SK-N-SH (cell line): ENCODE data around the gene HAAO. TPM values are rescaled to one million over a fixed set of nuclear protein-coding genes. Genes with fewer than 3 reads are reported as not detected.

Experiments used
- CTCF ChIA-PET: fragments of 300-600, 350-600 bp; formaldehyde crosslinking; extraction: SDS; loops from one replicate; lab custom pipeline; 2021; lab: Yijun Ruan, JAX
- POLR2A ChIA-PET: fragments of 350-600 bp; sonication (Branson Sonifier 250); formaldehyde crosslinking; extraction: SDS; loops from one replicate; lab custom pipeline; 2020; ENCODE audit warnings: antibody characterized with exemption, inconsistent platforms; lab: Yijun Ruan, JAX
- DNase-seq: peaks from one replicate; pipeline ENCODE4 v3.0.0; 2012
- H2AFZ ChIP-seq: fragments of 200-600 bp; sonication (generic); 2 replicates; pipeline ENCODE4 v1.8.1; 2016; ENCODE audit warnings: antibody characterized with exemption, mild to moderate bottlenecking, low read depth
- H3F3A ChIP-seq: fragments of 200-600 bp; sonication (generic); replicated peaks from 2 replicates; pipeline ENCODE3; 2016; ENCODE audit warnings: antibody characterized with exemption, mild to moderate bottlenecking; ENCODE audit not compliant: insufficient read depth
- H3K27ac ChIP-seq, 2 experiments: fragments of 200-500 bp in 1 of 2; fragments of 200-600 bp in 1 of 2; sonication (Bioruptor generic) in 1 of 2; sonication (generic), shearing (Covaris generic) in 1 of 2; 2 replicates each; pipeline versions ENCODE4 v1.5.1 to v1.6.1; 2014 to 2016; ENCODE audit warnings: low read depth in 2 of 2, inconsistent platforms in 1 of 2, low read length in 1 of 2, mild to moderate bottlenecking in 1 of 2, mixed read lengths in 1 of 2
- H3K27me3 ChIP-seq: fragments of 200-600 bp; sonication (generic), shearing (Covaris generic); 2 replicates; pipeline ENCODE4 v1.6.1; 2016; ENCODE audit warnings: mixed run types; ENCODE audit not compliant: insufficient read depth
- H3K36me3 ChIP-seq, 2 experiments: fragments of 200-500 bp in 1 of 2; fragments of 200-600 bp in 1 of 2; sonication (Bioruptor generic) in 1 of 2; sonication (generic) in 1 of 2; replicated peaks in 1 of 2; 2 replicates each; pipeline versions ENCODE3 to v1.5.1; 2014 to 2016; ENCODE audit warnings: low read length in 1 of 2, mild to moderate bottlenecking in 1 of 2; ENCODE audit not compliant: insufficient read depth in 2 of 2, control insufficient read depth in 1 of 2
- H3K4me1 ChIP-seq, 2 experiments: fragments of 200-500 bp in 1 of 2; fragments of 200-600 bp in 1 of 2; sonication (Bioruptor generic) in 1 of 2; sonication (generic), shearing (Covaris generic) in 1 of 2; 2 replicates each; pipeline versions ENCODE4 v1.5.1 to v1.6.1; 2014 to 2016; ENCODE audit warnings: low read depth in 1 of 2, low read length in 1 of 2, mixed run types in 1 of 2; ENCODE audit not compliant: insufficient read depth in 2 of 2, control insufficient read depth in 1 of 2
- H3K4me2 ChIP-seq: fragments of 200-600 bp; sonication (generic), shearing (Covaris generic); 2 replicates; pipeline ENCODE4 v1.6.1; 2017; ENCODE audit warnings: mixed run types
- H3K4me3 ChIP-seq, 2 experiments: fragments of 200-500 bp in 1 of 2; fragments of 200-600 bp in 1 of 2; sonication (Bioruptor generic) in 1 of 2; sonication (generic), shearing (Covaris generic) in 1 of 2; 2 replicates each; pipeline versions ENCODE4 v1.5.1 to v1.8.1; 2014 to 2016; ENCODE audit warnings: low read depth in 2 of 2, inconsistent platforms in 1 of 2, low read length in 1 of 2, mild to moderate bottlenecking in 1 of 2, mixed read lengths in 1 of 2, moderate library complexity in 1 of 2
- H3K79me2 ChIP-seq: fragments of 200-600 bp; sonication (generic); 2 replicates; pipeline ENCODE4 v1.8.1; 2017; ENCODE audit warnings: mild to moderate bottlenecking; ENCODE audit not compliant: insufficient read depth
- H3K9ac ChIP-seq: fragments of 200-600 bp; sonication (generic); 2 replicates; pipeline ENCODE4 v1.6.1; 2017; ENCODE audit warnings: mixed run types
- H3K9me2 ChIP-seq: fragments of 200-600 bp; sonication (generic); 2 replicates; pipeline ENCODE4 v1.6.1; 2017; ENCODE audit warnings: mixed run types
- H3K9me3 ChIP-seq: fragments of 200-600 bp; sonication (generic); 2 replicates; pipeline ENCODE4 v1.6.1; 2017; ENCODE audit warnings: mixed run types, mild to moderate bottlenecking, moderate library complexity
- H4K20me1 ChIP-seq: fragments of 200-600 bp; sonication (generic); 2 replicates; pipeline ENCODE4 v1.6.1; 2017; ENCODE audit warnings: mild to moderate bottlenecking, mixed run types; ENCODE audit not compliant: insufficient read depth
- EZH2phosphoT487 ChIP-seq: fragments of 200-600 bp; sonication (generic); IDR thresholded peaks from 2 replicates; pipeline ENCODE4 v1.6.1; 2017; ENCODE audit warnings: low read depth, mixed run types, mild to moderate bottlenecking, antibody characterized with exemption, moderate library complexity, borderline replicate concordance
- FOSL2 ChIP-seq: IDR thresholded peaks from 2 replicates; pipeline ENCODE4 v1.4.0; 2012; ENCODE audit warnings: low read depth, mild to moderate bottlenecking, moderate library complexity, borderline replicate concordance
- FOXM1 ChIP-seq: IDR thresholded peaks from 2 replicates; pipeline ENCODE4 v1.4.0; 2012; ENCODE audit warnings: low read depth, mild to moderate bottlenecking
- PBX3 ChIP-seq: IDR thresholded peaks from 2 replicates; pipeline ENCODE4; 2012
- RAD21 ChIP-seq: IDR thresholded peaks from 2 replicates; pipeline ENCODE4 v1.6.1; 2012; ENCODE audit warnings: mild to moderate bottlenecking, low read length
- SIN3A ChIP-seq: IDR thresholded peaks from 2 replicates; pipeline ENCODE4 v1.6.1; 2012; ENCODE audit warnings: low read depth, mild to moderate bottlenecking, low read length, moderate library complexity, borderline replicate concordance
- TAF1 ChIP-seq: IDR thresholded peaks from 2 replicates; pipeline ENCODE4 v1.6.1; 2012; ENCODE audit warnings: low read depth, mild to moderate bottlenecking, low read length, moderate library complexity, borderline replicate concordance
- TEAD4 ChIP-seq: IDR thresholded peaks from 2 replicates; pipeline ENCODE4 v1.4.0; 2012; ENCODE audit warnings: mild to moderate bottlenecking, borderline replicate concordance; ENCODE audit not compliant: insufficient read depth
- USF2 ChIP-seq: fragments of 150-350 bp; IDR thresholded peaks from 2 replicates; pipeline ENCODE4 v1.6.1; 2017; ENCODE audit warnings: antibody characterized with exemption, low read length, low read depth, borderline replicate concordance
- YY1 ChIP-seq: IDR thresholded peaks from 2 replicates; pipeline ENCODE4 v1.4.0; 2012; ENCODE audit warnings: low read depth, mild to moderate bottlenecking
- ZBTB33 ChIP-seq: IDR thresholded peaks from 2 replicates; pipeline ENCODE4 v1.4.0; 2012; ENCODE audit warnings: low read depth, borderline replicate concordance
- WGBS: methylation state at CpG from one replicate; pipeline ENCODE4 v1.1.6; 2017; ENCODE audit warnings: low lambda C conversion rate; 5-methylcytosine and 5-hydroxymethylcytosine counted together
- polyA plus RNA-seq, 3 experiments: library from polyadenylated mRNA; depleted of rRNA; stranded (reverse); fragments of >200 nt; gene quantifications; 2 replicates each; pipeline ENCODE4 v1.2.3, GENCODE V29; 2012
- TF ChIP-seq, protein P1 (sequence below): IDR thresholded peaks from 2 replicates; pipeline ENCODE4 v1.6.1; 2012; ENCODE audit warnings: mild to moderate bottlenecking, low read depth, low read length, moderate library complexity
- TF ChIP-seq, protein P2 (sequence below): fragments of 200-600 bp; sonication (generic); IDR thresholded peaks from 2 replicates; pipeline ENCODE4 v1.6.1; 2017; ENCODE audit warnings: antibody characterized with exemption, mild to moderate bottlenecking, moderate library complexity

Gene HAAO
- polyA plus RNA-seq, 1 of the 3 experiments (the other 2 are of a cell fraction): not detected

DNA sequence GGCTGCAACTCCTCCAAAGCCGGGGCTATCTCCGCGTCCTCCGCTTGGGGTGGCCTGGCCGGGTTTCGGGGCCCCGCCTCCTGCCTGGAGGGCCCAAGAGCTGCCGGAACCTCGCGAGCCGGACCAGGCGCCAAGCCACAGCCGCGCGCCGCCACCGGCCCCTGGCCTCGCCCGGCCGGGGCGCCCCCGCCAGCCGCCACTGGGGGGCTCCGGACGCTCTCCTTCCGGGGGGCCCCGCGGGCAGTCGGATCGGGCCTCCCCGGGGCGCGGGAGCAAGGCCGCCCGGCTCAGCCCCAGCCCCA is 17.4 kb upstream of the HAAO start (continued):
- TF ChIP-seq, protein P1, sequence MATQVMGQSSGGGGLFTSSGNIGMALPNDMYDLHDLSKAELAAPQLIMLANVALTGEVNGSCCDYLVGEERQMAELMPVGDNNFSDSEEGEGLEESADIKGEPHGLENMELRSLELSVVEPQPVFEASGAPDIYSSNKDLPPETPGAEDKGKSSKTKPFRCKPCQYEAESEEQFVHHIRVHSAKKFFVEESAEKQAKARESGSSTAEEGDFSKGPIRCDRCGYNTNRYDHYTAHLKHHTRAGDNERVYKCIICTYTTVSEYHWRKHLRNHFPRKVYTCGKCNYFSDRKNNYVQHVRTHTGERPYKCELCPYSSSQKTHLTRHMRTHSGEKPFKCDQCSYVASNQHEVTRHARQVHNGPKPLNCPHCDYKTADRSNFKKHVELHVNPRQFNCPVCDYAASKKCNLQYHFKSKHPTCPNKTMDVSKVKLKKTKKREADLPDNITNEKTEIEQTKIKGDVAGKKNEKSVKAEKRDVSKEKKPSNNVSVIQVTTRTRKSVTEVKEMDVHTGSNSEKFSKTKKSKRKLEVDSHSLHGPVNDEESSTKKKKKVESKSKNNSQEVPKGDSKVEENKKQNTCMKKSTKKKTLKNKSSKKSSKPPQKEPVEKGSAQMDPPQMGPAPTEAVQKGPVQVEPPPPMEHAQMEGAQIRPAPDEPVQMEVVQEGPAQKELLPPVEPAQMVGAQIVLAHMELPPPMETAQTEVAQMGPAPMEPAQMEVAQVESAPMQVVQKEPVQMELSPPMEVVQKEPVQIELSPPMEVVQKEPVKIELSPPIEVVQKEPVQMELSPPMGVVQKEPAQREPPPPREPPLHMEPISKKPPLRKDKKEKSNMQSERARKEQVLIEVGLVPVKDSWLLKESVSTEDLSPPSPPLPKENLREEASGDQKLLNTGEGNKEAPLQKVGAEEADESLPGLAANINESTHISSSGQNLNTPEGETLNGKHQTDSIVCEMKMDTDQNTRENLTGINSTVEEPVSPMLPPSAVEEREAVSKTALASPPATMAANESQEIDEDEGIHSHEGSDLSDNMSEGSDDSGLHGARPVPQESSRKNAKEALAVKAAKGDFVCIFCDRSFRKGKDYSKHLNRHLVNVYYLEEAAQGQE: 0 out of 2 replicates have a peak, but pooled peaks have one; percentile 54
- TF ChIP-seq FOXM1: no peak
- no peak for TF ChIP-seq EZH2phosphoT487
- TF ChIP-seq TEAD4: no peak; the same call in 1 of the 2 replicates
- TF ChIP-seq, all 33 proteins: peak for 7

DNA sequence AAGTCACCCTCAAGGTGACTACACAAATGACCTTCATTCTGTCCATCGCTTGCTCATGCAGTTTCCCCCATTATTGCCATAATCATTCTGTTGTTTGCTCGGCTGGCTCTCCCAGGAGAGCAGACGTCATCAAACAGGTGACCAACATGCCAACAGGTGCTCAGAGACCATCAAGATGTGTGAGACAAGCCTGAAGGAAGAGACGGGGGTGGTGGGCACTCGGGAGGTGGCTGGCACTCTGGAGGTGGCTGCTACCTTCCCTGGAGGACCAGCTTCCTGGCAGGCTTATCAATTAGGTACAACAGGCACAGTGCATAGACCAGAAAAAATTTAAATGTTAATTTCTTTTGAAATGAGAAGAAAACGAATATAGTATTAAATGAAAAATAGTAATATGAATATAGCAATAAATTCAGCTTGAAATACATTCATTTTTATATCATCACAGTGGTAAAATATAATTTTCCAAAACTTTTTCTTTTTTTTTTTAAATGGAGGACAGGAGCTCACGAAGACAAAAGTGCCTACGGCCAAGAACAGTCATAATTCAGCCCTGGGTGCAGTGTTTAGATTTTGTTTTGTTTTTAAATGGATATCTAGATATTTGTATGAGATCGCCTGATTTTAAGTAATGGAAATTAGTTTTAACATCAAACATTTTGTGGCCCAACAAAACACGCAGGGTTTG is 16.9 kb upstream of the HAAO start:
- H3K9ac ChIP-seq: peak overlapping the region; percentile 97
- H3K4me3 ChIP-seq: peak overlapping the region; percentile 67 to 75
- H3K9me3 ChIP-seq: no peaks in the 10 kb centered on the region
- TF ChIP-seq ZBTB33 (no peak), SIN3A (no peak), FOSL2 (no peak), RAD21 (no peak), TAF1 (no peak), PBX3 (no peak), YY1 (no peak), USF2 (no peak)
- TF ChIP-seq, protein P2, sequence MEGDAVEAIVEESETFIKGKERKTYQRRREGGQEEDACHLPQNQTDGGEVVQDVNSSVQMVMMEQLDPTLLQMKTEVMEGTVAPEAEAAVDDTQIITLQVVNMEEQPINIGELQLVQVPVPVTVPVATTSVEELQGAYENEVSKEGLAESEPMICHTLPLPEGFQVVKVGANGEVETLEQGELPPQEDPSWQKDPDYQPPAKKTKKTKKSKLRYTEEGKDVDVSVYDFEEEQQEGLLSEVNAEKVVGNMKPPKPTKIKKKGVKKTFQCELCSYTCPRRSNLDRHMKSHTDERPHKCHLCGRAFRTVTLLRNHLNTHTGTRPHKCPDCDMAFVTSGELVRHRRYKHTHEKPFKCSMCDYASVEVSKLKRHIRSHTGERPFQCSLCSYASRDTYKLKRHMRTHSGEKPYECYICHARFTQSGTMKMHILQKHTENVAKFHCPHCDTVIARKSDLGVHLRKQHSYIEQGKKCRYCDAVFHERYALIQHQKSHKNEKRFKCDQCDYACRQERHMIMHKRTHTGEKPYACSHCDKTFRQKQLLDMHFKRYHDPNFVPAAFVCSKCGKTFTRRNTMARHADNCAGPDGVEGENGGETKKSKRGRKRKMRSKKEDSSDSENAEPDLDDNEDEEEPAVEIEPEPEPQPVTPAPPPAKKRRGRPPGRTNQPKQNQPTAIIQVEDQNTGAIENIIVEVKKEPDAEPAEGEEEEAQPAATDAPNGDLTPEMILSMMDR: no peak
- peaks cover 0 to 17% of the 10 kb centered on the region in 2 experiments; a peak in 1 of 4 replicates for H3K4me1 ChIP-seq
- H3K27ac ChIP-seq: peak overlapping the region; percentile 95 to 99
- no peaks in the 10 kb centered on the region for H3K79me2 ChIP-seq
- H3K27me3 ChIP-seq: no peaks in the 10 kb centered on the region
- no peaks in the 10 kb centered on the region for H3K9me2 ChIP-seq
- peaks cover 21% of the 10 kb centered on the region for H3F3A ChIP-seq
- WGBS: 54% methylated on average over 10 of the region's 10 CpGs
- H3K36me3 ChIP-seq: no peaks in the 10 kb centered on the region
- H2AFZ ChIP-seq: peak overlapping the region; percentile 97
- no peaks in the 10 kb centered on the region for H4K20me1 ChIP-seq
- POLR2A ChIA-PET: interaction anchor here (0.6 to 2.5 kb wide), 14 partner anchors 10 to 909 kb away, joined by 3 to 15 read pairs (median 6); partner anchors contain the start of genes HAAO and THADA
- H3K4me2 ChIP-seq: peak overlapping the region; percentile 69
- peak; percentile 40 for DNase-seq
- CTCF ChIA-PET: interaction anchor here (0.7 to 3.4 kb wide), 16 partner anchors 9 to 803 kb away, joined by 3 to 22 read pairs (median 4); no protein-coding TSS in a partner anchor
